Activated B cell treated with CpG ODN at 0.5 μM for 24 hours (primary cell): ENCODE data around the gene PTPRE. TPM values are rescaled to one million over a fixed set of nuclear protein-coding genes. Genes with fewer than 3 reads are reported as not detected.

Experiments used
- ATAC-seq: fragments of 200-7000 bp; cut with Tn5 transposase; one replicate; pipeline ENCODE4 v1.10.0; 2021; ENCODE audit warnings: low read depth, mild to moderate bottlenecking, moderate library complexity
- CTCF ChIA-PET: fragments of 350-600 bp; sonication (Branson Sonifier 250); formaldehyde crosslinking; loops from one replicate; lab custom pipeline; 2021; ENCODE audit warnings: antibody characterized with exemption; lab: Charles Lee
- POLR2A ChIA-PET: fragments of 350-600 bp; sonication (Branson Sonifier 250); formaldehyde crosslinking; loops from one replicate; lab custom pipeline; 2021; ENCODE audit warnings: antibody characterized with exemption; lab: Charles Lee
- DNase-seq: peaks from one replicate; pipeline ENCODE4 v3.0.0; 2022
- H3K27ac Mint-ChIP-seq: one replicate; pipeline ENCODE4 v1.8.0; 2020; ENCODE audit warnings: mixed read lengths
- H3K27me3 Mint-ChIP-seq: one replicate; pipeline ENCODE4 v1.8.0; 2021; ENCODE audit warnings: mixed read lengths
- H3K36me3 Mint-ChIP-seq: one replicate; pipeline ENCODE4 v1.8.0; 2021; ENCODE audit warnings: low read depth, mixed read lengths
- H3K4me1 Mint-ChIP-seq: one replicate; pipeline ENCODE4 v1.8.0; 2021; ENCODE audit warnings: mixed read lengths
- H3K4me3 Mint-ChIP-seq: one replicate; pipeline ENCODE4 v1.8.0; 2020; ENCODE audit warnings: mild to moderate bottlenecking, mixed read lengths
- H3K9me3 Mint-ChIP-seq: one replicate; pipeline ENCODE4 v1.8.0; 2020; ENCODE audit warnings: mixed read lengths
- CTCF ChIP-seq: fragments of 200-600 bp; IDR thresholded peaks from one replicate; pipeline ENCODE4 v1.8.0; 2022; ENCODE audit warnings: antibody characterized with exemption, mild to moderate bottlenecking
- intact Hi-C: fragments of 100-400 bp; cut with micrococcal nuclease; formaldehyde crosslinking; loops from one replicate; pipeline ENCODE4 v1.15.1; 2024
- total RNA-seq: library from RNA; stranded (reverse); gene quantifications from 2 replicates; pipeline ENCODE4 v1.2.3, GENCODE V29; 2022

The PTPRE gene
- total RNA-seq, 1 donor from 2014 or later, result 36.8 TPM

DNA sequence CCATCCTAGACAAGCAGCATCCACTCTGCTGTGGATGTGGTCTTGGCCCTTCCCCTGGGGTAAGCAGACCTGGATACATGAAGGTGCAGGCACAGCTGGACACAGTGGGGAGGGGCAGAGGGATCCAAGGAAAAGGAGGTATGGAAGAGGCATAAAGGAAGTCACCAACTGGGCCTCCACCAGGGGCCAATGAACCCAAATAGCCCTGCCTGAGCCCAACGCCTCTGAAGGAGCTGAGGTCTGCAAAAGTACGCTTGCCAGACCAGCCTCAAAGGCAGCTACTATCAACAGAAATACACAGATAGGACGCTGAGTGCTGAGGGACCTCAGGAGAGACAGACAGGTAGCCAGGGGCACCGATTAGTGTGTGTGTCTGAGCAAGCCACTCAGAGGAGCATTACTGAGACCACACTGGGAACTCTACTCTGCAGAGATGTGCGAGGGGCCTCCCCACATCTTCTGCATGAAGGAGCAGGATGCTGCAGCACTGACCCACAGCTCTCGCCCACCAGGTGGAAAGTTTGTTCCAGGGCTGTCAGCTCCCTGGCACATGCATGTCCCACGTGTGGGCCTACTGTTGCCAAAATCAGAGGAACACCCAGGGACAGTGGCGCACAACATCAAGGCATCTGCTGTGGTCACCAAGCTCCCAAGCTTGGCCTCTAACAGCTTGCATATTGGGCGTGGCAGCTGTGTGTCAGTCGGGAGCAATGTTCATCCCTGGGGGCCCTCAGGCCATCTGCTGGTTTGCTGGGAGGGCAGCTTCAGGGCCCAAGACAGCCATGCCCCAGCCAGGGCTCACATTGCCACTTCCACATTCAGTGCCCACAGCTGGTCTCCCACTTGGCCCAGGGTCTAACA, 179.3 kb downstream of the PTPRE start:
- CTCF ChIA-PET, result interaction anchor here (1.0 kb wide), 1 partner anchor 63 kb away, joined by 4 read pairs; no protein-coding TSS in a partner anchor

GRCh38 chr10:128087146-128087883, 180.4 kb downstream of the PTPRE start:
- POLR2A ChIA-PET, result no interaction called here
- H3K27ac Mint-ChIP-seq, result no peak overlapping the region
- no peaks in the 10 kb centered on the region for H3K9me3 Mint-ChIP-seq
- DNase-seq, result no peak
- H3K27me3 Mint-ChIP-seq, result no peaks in the 10 kb centered on the region
- H3K4me3 Mint-ChIP-seq, result no peak overlapping the region
- CTCF ChIA-PET, result interaction anchor here (1.0 kb wide), 1 partner anchor 62 kb away, joined by 4 read pairs; no protein-coding TSS in a partner anchor
- TF ChIP-seq CTCF, result no peak
- no peak for ATAC-seq
- peaks cover 26% of the 10 kb centered on the region for H3K36me3 Mint-ChIP-seq
- intact Hi-C loops, result no loop called here
- H3K4me1 Mint-ChIP-seq, result peaks cover 1% of the 10 kb centered on the region

More for the DNA sequence above, 179.3 kb downstream of the PTPRE start:
- TF ChIP-seq CTCF, result no peak
- H3K4me1 Mint-ChIP-seq, result peaks cover 1% of the 10 kb centered on the region
- POLR2A ChIA-PET, result no interaction called here
- intact Hi-C loops, result no loop called here
- no peaks in the 10 kb centered on the region for H3K9me3 Mint-ChIP-seq
- peaks cover 31% of the 10 kb centered on the region for H3K36me3 Mint-ChIP-seq
- no peak for ATAC-seq
- H3K27me3 Mint-ChIP-seq, result no peaks in the 10 kb centered on the region
- no peak overlapping the region for H3K4me3 Mint-ChIP-seq
- DNase-seq, result no peak
- H3K27ac Mint-ChIP-seq, result no peak overlapping the region

- no peak overlapping the region for H3K27ac Mint-ChIP-seq
- CTCF ChIA-PET, result no interaction called here
- H3K4me1 Mint-ChIP-seq, result peaks cover 1% of the 10 kb centered on the region
- ATAC-seq, result no peak
- no peaks in the 10 kb centered on the region for H3K9me3 Mint-ChIP-seq
- H3K36me3 Mint-ChIP-seq, result peaks cover 23% of the 10 kb centered on the region
- DNase-seq, result no peak
- POLR2A ChIA-PET, result no interaction called here
- no peak for TF ChIP-seq CTCF
- H3K27me3 Mint-ChIP-seq, result no peaks in the 10 kb centered on the region
- intact Hi-C loops, result no loop called here
- H3K4me3 Mint-ChIP-seq, result no peak overlapping the region
These were observed 181.2 kb downstream of the PTPRE start for GRCh38 chr10:128087884-128088709.

GRCh38 chr10:128091636-128092210, 184.8 kb downstream of the PTPRE start:
- TF ChIP-seq CTCF, result no peak
- Mint-ChIP-seq H3K4me1 (peaks cover 15% of the 10 kb centered on the region), H3K27me3 (no peaks in the 10 kb centered on the region), H3K9me3 (no peaks in the 10 kb centered on the region), H3K27ac (no peak overlapping the region), H3K36me3 (no peaks in the 10 kb centered on the region), H3K4me3 (no peak overlapping the region)
- ChIA-PET POLR2A (no interaction called here), CTCF (interaction anchor here (1.1 kb wide), 1 partner anchor 13 kb away, joined by 3 read pairs; no protein-coding TSS in a partner anchor)
- DNase-seq, result no peak
- intact Hi-C loops, result no loop called here
- no peak for ATAC-seq
